ENCODE data around the gene STRA8.

GRCh38 chr7:135260470-135260869 lies 26.8 kb downstream of the STRA8 start:
- TF ChIP-seq CTCF (conservative IDR thresholded peaks at IDR 0.05 in 1 of 2, IDR thresholded peaks at IDR 0.05 in 1 of 2; ENCODE audit: extremely low read depth in 1 of 2, insufficient read depth in 1 of 2, low read depth in 1 of 2, low read length in 2 of 2) (no peak), EZH2 (IDR thresholded peaks at IDR 0.05; ENCODE audit: borderline replicate concordance, low read length) (no peak)
